ENCODE measurements around the gene FYTTD1.
A peak's percentile ranks its signal among the peaks of the same experiment; 100 is the strongest.

The FYTTD1 gene

GRCh38 chr3:197746801-197747237 lies 2.9 kb upstream of the FYTTD1 start:
- ChIA-PET CTCF (no interaction called here), POLR2A (no interaction called here)
- TF ChIP-seq, protein P1, sequence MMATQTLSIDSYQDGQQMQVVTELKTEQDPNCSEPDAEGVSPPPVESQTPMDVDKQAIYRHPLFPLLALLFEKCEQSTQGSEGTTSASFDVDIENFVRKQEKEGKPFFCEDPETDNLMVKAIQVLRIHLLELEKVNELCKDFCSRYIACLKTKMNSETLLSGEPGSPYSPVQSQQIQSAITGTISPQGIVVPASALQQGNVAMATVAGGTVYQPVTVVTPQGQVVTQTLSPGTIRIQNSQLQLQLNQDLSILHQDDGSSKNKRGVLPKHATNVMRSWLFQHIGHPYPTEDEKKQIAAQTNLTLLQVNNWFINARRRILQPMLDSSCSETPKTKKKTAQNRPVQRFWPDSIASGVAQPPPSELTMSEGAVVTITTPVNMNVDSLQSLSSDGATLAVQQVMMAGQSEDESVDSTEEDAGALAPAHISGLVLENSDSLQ (IDR thresholded peaks at IDR 0.05) = no peak
- TF ChIP-seq FOXM1 (IDR thresholded peaks at IDR 0.05; ENCODE audit: borderline replicate concordance) (no peak), SUZ12 (IDR thresholded peaks at IDR 0.05) (no peak), HDGF (IDR thresholded peaks at IDR 0.05; ENCODE audit: borderline replicate concordance) (no peak), L3MBTL2 (conservative IDR thresholded peaks at IDR 0.05) (no peak), FOXA1 (IDR thresholded peaks at IDR 0.05) (no peak), LEF1 (IDR thresholded peaks at IDR 0.05; ENCODE audit: borderline replicate concordance) (no peak), NFRKB (IDR thresholded peaks at IDR 0.05) (no peak), BHLHE40 (IDR thresholded peaks at IDR 0.05; ENCODE audit: borderline replicate concordance) (no peak), CTBP1 (IDR thresholded peaks at IDR 0.05; ENCODE audit: borderline replicate concordance) (no peak), ELF4 (IDR thresholded peaks at IDR 0.05) (no peak), ARNT (IDR thresholded peaks at IDR 0.05) (no peak), ZNF384 (IDR thresholded peaks at IDR 0.05) (no peak), SP1 (IDR thresholded peaks at IDR 0.05) (no peak), TARDBP (IDR thresholded peaks at IDR 0.05) (no peak), FOXK2 (IDR thresholded peaks at IDR 0.05) (no peak)
- DNase-seq (ENCODE audit: extremely low spot score) = no peak

GRCh38 chr3:197748597-197749314 lies 927 bp upstream of the FYTTD1 start:
- no peak for TF ChIP-seq ZNF384 (IDR thresholded peaks at IDR 0.05)
- TF ChIP-seq FOXM1 (IDR thresholded peaks at IDR 0.05; ENCODE audit: borderline replicate concordance) = no peak
- TF ChIP-seq SUZ12 (IDR thresholded peaks at IDR 0.05) = no peak
- TF ChIP-seq L3MBTL2 (conservative IDR thresholded peaks at IDR 0.05) = no peak
- TF ChIP-seq HDGF (IDR thresholded peaks at IDR 0.05; ENCODE audit: borderline replicate concordance) = no peak
- TF ChIP-seq CTBP1 (IDR thresholded peaks at IDR 0.05; ENCODE audit: borderline replicate concordance) = no peak
- TF ChIP-seq FOXA1 (IDR thresholded peaks at IDR 0.05) = no peak
- TF ChIP-seq SP1 (IDR thresholded peaks at IDR 0.05) = no peak
- TF ChIP-seq, protein P1 (IDR thresholded peaks at IDR 0.05) = no peak
- no peak for TF ChIP-seq ELF4 (IDR thresholded peaks at IDR 0.05)
- no peak for TF ChIP-seq ARNT (IDR thresholded peaks at IDR 0.05)
- TF ChIP-seq NFRKB (IDR thresholded peaks at IDR 0.05) = no peak
- no peak for TF ChIP-seq BHLHE40 (IDR thresholded peaks at IDR 0.05; ENCODE audit: borderline replicate concordance)
- TF ChIP-seq LEF1 (IDR thresholded peaks at IDR 0.05; ENCODE audit: borderline replicate concordance) = no peak
- no peak for TF ChIP-seq FOXK2 (IDR thresholded peaks at IDR 0.05)
- CTCF ChIA-PET = interaction anchor here (0.7 to 0.8 kb wide), 2 partner anchors 22 to 28 kb away, joined by 3 read pairs; no protein-coding TSS in a partner anchor
- POLR2A ChIA-PET = interaction anchor here (0.6 to 1.3 kb wide), 3 partner anchors 11 to 42 kb away, joined by 3 read pairs; partner anchors contain the start of gene LRCH3
- DNase-seq (ENCODE audit: extremely low spot score) = no peak

DNA sequence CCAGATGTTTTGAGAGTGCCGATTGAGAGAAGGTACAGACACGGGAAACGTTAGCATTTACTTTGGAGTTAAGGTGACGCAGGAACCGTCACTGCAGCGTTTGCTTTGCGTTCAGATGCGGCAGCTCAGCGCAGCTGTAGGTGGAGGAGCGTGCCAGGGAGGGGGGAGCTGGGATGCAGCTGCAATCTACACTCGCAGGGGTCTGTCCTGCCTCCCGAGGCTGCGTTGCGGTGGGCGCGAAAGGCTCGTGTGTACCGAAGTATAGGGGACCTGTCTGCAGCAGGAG lies 425 bp upstream of the FYTTD1 start:
- ChIA-PET CTCF (interaction anchor here (0.7 to 0.8 kb wide), 2 partner anchors 22 to 28 kb away, joined by 3 read pairs; no protein-coding TSS in a partner anchor), POLR2A (interaction anchor here (0.6 to 1.3 kb wide), 2 partner anchors 11 to 13 kb away, joined by 3 read pairs; no protein-coding TSS in a partner anchor)

DNA sequence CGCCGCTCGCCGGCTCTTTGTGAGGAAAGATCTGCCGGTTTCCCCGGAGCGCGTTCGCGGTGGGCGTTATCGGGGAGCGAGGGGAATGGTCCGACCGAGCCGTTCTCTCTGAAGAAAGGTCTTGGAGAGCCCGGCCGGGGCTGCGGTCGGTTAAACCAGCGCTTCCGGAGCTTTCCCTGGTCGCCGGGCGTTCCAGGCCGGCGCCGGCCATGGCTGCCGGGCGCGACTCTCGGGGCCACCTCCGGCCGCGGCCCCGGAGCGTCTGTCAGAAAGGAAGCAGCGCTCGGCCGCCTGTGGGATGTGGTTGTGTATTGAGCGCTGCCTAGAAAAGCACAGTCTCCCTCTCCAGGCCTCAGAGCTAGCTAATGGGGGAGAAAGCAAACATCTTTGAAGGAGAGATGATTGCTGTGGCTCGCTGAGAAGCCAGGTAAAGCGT lies 731 bp downstream of the FYTTD1 start:
- DNase-seq (ENCODE audit: extremely low spot score) = peak; percentile 40
- ChIA-PET CTCF (interaction anchor here (0.7 kb wide), 1 partner anchor 9 kb away, joined by 3 read pairs; no protein-coding TSS in a partner anchor), POLR2A (no interaction called here)
- TF ChIP-seq LEF1 (IDR thresholded peaks at IDR 0.05; ENCODE audit: borderline replicate concordance) = no peak
- no peak for TF ChIP-seq ARNT (IDR thresholded peaks at IDR 0.05)
- no peak for TF ChIP-seq TARDBP (IDR thresholded peaks at IDR 0.05)
- TF ChIP-seq, protein P1 (IDR thresholded peaks at IDR 0.05) = no peak
- TF ChIP-seq NFRKB (IDR thresholded peaks at IDR 0.05) = no peak
- no peak for TF ChIP-seq L3MBTL2 (conservative IDR thresholded peaks at IDR 0.05)
- TF ChIP-seq BHLHE40 (IDR thresholded peaks at IDR 0.05; ENCODE audit: borderline replicate concordance) = no peak
- TF ChIP-seq ELF4 (IDR thresholded peaks at IDR 0.05) = no peak
- TF ChIP-seq FOXA1 (IDR thresholded peaks at IDR 0.05) = no peak
- TF ChIP-seq SUZ12 (IDR thresholded peaks at IDR 0.05) = no peak
- TF ChIP-seq ZNF384 (IDR thresholded peaks at IDR 0.05) = no peak
- TF ChIP-seq FOXM1 (IDR thresholded peaks at IDR 0.05; ENCODE audit: borderline replicate concordance) = no peak
- no peak for TF ChIP-seq HDGF (IDR thresholded peaks at IDR 0.05; ENCODE audit: borderline replicate concordance)

More for the DNA sequence above, 425 bp upstream of the FYTTD1 start:
- peak; percentile 50 for DNase-seq (ENCODE audit: extremely low spot score)
- no peak for TF ChIP-seq ELF4 (IDR thresholded peaks at IDR 0.05)
- no peak for TF ChIP-seq SP1 (IDR thresholded peaks at IDR 0.05)
- no peak for TF ChIP-seq FOXK2 (IDR thresholded peaks at IDR 0.05)
- no peak for TF ChIP-seq L3MBTL2 (conservative IDR thresholded peaks at IDR 0.05)
- TF ChIP-seq ARNT (IDR thresholded peaks at IDR 0.05) = no peak
- TF ChIP-seq ZNF384 (IDR thresholded peaks at IDR 0.05) = no peak

DNA sequence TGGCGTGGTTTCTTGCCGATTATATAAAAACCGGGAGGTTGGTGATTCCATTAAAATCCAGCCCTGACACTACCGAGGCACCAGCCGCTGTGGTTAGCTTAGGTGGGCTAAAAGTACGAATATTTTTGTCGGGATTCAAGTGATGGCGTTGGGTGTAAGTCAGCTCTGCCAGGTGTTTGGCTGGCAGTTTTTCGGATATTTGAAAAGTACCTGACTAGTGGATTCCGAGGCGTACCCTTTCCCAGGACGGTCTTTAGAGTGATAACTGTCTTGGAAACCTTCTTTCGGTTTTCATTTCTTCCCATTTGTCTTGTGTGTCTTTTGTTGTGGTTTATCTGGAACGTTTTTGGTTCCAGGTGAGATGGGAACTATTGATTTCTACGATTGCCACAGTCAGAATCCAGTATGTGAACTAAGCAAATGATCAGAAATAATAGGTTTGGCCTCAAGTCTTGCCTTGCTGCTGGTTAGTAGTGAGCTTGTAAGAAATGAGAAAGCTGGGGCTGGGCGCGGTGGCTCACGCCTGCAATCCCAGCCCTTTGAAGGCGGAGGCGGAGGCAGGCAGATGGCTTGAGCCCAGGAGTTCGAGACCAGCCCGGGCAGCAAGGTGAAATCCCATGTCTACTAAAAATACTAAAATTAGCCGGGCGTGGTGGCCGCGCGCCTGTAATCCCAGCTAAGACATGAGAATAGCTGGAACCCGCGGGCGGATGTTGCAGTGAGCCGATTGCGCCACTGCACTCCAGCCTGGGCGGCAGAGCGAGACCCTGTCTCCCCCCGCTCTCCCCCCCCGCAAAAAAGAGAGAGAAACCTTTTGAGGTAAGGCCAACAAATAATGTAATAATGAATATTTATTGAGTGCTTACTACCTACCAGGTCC lies 1.4 kb downstream of the FYTTD1 start:
- TF ChIP-seq FOXA1 (IDR thresholded peaks at IDR 0.05) (no peak), HDGF (IDR thresholded peaks at IDR 0.05; ENCODE audit: borderline replicate concordance) (no peak), NFRKB (IDR thresholded peaks at IDR 0.05) (no peak), FOXK2 (IDR thresholded peaks at IDR 0.05) (no peak), ELF4 (IDR thresholded peaks at IDR 0.05) (no peak), LEF1 (IDR thresholded peaks at IDR 0.05; ENCODE audit: borderline replicate concordance) (no peak), FOXM1 (IDR thresholded peaks at IDR 0.05; ENCODE audit: borderline replicate concordance) (no peak), CTBP1 (IDR thresholded peaks at IDR 0.05; ENCODE audit: borderline replicate concordance) (no peak), L3MBTL2 (conservative IDR thresholded peaks at IDR 0.05) (no peak)
- TF ChIP-seq, protein P1 (IDR thresholded peaks at IDR 0.05) = no peak
- DNase-seq (ENCODE audit: extremely low spot score) = no peak
- POLR2A ChIA-PET = no interaction called here
- CTCF ChIA-PET = interaction anchor here (0.7 kb wide), 1 partner anchor 9 kb away, joined by 3 read pairs; no protein-coding TSS in a partner anchor
